Neural progenitor cell (in vitro differentiated cells): Measurements from ENCODE around the gene RNASE9. TPM values are rescaled to one million over a fixed set of nuclear protein-coding genes. Genes with fewer than 3 reads are reported as not detected.

Experiments used
- DNase-seq: peaks from one replicate; pipeline ENCODE4 v3.0.0-alpha.2; 2016; ENCODE audit warnings: low spot score
- H2AFZ ChIP-seq: fragments of 200-600 bp; sonication (generic); replicated peaks from 2 replicates; pipeline ENCODE4 v1.6.1; 2016; ENCODE audit warnings: antibody characterized with exemption
- H3F3A ChIP-seq: fragments of 200-600 bp; sonication (generic); 2 replicates; pipeline ENCODE4 v1.6.1; 2016; ENCODE audit warnings: antibody characterized with exemption, low read depth
- H3K27ac ChIP-seq: fragments of 200-600 bp; sonication (generic); 2 replicates; pipeline ENCODE4 v1.5.1; 2016; ENCODE audit warnings: mild to moderate bottlenecking
- H3K27me3 ChIP-seq: fragments of 200-600 bp; sonication (generic); 2 replicates; pipeline ENCODE4 v1.6.1; 2016; ENCODE audit warnings: mild to moderate bottlenecking, moderate library complexity
- H3K36me3 ChIP-seq: fragments of 200-600 bp; sonication (generic); 2 replicates; pipeline ENCODE4 v1.5.1; 2016
- H3K4me1 ChIP-seq: fragments of 200-600 bp; sonication (generic); 2 replicates; pipeline ENCODE4 v1.6.1; 2016; ENCODE audit warnings: mixed run types
- H3K4me2 ChIP-seq: fragments of 200-600 bp; sonication (generic); 2 replicates; pipeline ENCODE4 v1.6.1; 2016
- H3K4me3 ChIP-seq: fragments of 200-600 bp; sonication (generic); 2 replicates; pipeline ENCODE4 v1.5.1; 2016
- H3K79me2 ChIP-seq: fragments of 200-600 bp; sonication (generic); 2 replicates; pipeline ENCODE4 v1.6.1; 2016; ENCODE audit warnings: low read depth
- H3K9ac ChIP-seq: fragments of 200-600 bp; sonication (generic); 2 replicates; pipeline ENCODE4 v1.6.1; 2016
- H3K9me3 ChIP-seq: fragments of 200-600 bp; sonication (generic); 2 replicates; pipeline ENCODE4 v1.5.1; 2016; ENCODE audit warnings: low read depth
- H4K20me1 ChIP-seq: fragments of 200-600 bp; sonication (generic); 2 replicates; pipeline ENCODE4 v1.6.1; 2016; ENCODE audit warnings: low read depth
- H3K27ac Mint-ChIP-seq: 3 replicates; pipeline ENCODE4 v1.8.0; 2021; ENCODE audit warnings: mixed read lengths
- H3K27me3 Mint-ChIP-seq: 2 replicates; pipeline ENCODE4 v1.8.0; 2022; ENCODE audit warnings: low read depth, mild to moderate bottlenecking, inconsistent platforms, moderate library complexity, mixed read lengths; ENCODE audit not compliant: insufficient read depth
- H3K36me3 Mint-ChIP-seq: 3 replicates; pipeline ENCODE4 v1.8.0; 2021; ENCODE audit warnings: mixed read lengths
- H3K4me1 Mint-ChIP-seq: 3 replicates; pipeline ENCODE4 v1.8.0; 2021; ENCODE audit warnings: mixed read lengths
- H3K4me3 Mint-ChIP-seq: 3 replicates; pipeline ENCODE4 v1.8.0; 2021; ENCODE audit warnings: mild to moderate bottlenecking, moderate library complexity, mixed read lengths
- H3K9me3 Mint-ChIP-seq: 3 replicates; pipeline ENCODE4 v1.8.0; 2020; ENCODE audit warnings: mixed read lengths
- EZH2 ChIP-seq: fragments of 200-600 bp; sonication (generic); IDR thresholded peaks from 2 replicates; pipeline ENCODE4 v1.6.1; 2017; ENCODE audit warnings: antibody characterized with exemption, mild to moderate bottlenecking, moderate library complexity
- EZH2phosphoT487 ChIP-seq: fragments of 200-600 bp; sonication (generic); IDR thresholded peaks from 2 replicates; pipeline ENCODE4 v1.6.1; 2017; ENCODE audit warnings: antibody characterized with exemption
- total RNA-seq: library from RNA; depleted of rRNA; stranded (reverse); fragments of >200 nt; gene quantifications from 2 replicates; pipeline ENCODE4 v1.2.3, GENCODE V29; 2015; ENCODE audit warnings: low replicate concordance
- TF ChIP-seq, protein P1 (sequence below): fragments of 200-600 bp; sonication (generic); IDR thresholded peaks from 2 replicates; pipeline ENCODE4 v1.5.1; 2017; ENCODE audit warnings: antibody characterized with exemption, mild to moderate bottlenecking

RNASE9 gene
- total RNA-seq, 1 donor from 2014 or later: not detected

GRCh38 chr14:20551606-20552005 lies 9.2 kb downstream of the RNASE9 start:
- Histone ChIP-seq H3K27ac (no peak overlapping the region), H3K4me3 (no peak overlapping the region), H3K4me2 (no peak overlapping the region), H4K20me1 (no peaks in the 10 kb centered on the region), H3K9ac (no peak overlapping the region), H3K36me3 (no peaks in the 10 kb centered on the region), H3K9me3 (no peaks in the 10 kb centered on the region), H3F3A (no peaks in the 10 kb centered on the region), H2AFZ (no peak overlapping the region), H3K27me3 (no peaks in the 10 kb centered on the region), H3K79me2 (no peaks in the 10 kb centered on the region), H3K4me1 (no peaks in the 10 kb centered on the region)
- Mint-ChIP-seq H3K36me3 (no peaks in the 10 kb centered on the region), H3K27ac (no peak overlapping the region), H3K27me3 (peaks cover 2% of the 10 kb centered on the region), H3K4me3 (no peak overlapping the region), H3K9me3 (no peaks in the 10 kb centered on the region), H3K4me1 (no peaks in the 10 kb centered on the region)
- DNase-seq: no peak
- no peak for TF ChIP-seq EZH2
- no peak for TF ChIP-seq EZH2phosphoT487
- TF ChIP-seq, protein P1, sequence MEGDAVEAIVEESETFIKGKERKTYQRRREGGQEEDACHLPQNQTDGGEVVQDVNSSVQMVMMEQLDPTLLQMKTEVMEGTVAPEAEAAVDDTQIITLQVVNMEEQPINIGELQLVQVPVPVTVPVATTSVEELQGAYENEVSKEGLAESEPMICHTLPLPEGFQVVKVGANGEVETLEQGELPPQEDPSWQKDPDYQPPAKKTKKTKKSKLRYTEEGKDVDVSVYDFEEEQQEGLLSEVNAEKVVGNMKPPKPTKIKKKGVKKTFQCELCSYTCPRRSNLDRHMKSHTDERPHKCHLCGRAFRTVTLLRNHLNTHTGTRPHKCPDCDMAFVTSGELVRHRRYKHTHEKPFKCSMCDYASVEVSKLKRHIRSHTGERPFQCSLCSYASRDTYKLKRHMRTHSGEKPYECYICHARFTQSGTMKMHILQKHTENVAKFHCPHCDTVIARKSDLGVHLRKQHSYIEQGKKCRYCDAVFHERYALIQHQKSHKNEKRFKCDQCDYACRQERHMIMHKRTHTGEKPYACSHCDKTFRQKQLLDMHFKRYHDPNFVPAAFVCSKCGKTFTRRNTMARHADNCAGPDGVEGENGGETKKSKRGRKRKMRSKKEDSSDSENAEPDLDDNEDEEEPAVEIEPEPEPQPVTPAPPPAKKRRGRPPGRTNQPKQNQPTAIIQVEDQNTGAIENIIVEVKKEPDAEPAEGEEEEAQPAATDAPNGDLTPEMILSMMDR: no peak

DNA sequence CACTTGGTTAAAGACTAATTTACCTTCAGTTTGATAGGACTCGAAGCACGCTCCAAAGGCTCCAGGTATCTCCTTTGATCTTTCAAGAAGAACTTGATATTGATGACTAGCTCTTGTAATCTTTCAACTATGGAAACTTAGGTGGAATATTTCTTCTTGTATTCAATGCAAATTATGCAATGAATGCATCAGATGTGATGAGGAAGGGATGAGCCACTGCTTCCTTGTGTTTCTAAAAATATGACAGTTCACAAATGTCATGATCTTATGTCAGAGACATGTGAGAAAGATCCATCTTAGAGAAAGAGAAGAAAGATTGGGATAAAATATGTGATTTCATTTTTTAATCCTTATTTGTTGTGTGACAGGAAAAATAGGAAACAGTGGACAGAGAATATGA lies 9.9 kb downstream of the RNASE9 start:
- DNase-seq: no peak
- Histone ChIP-seq H3K4me1 (no peaks in the 10 kb centered on the region), H3K36me3 (no peaks in the 10 kb centered on the region), H3K4me2 (no peak overlapping the region), H3K9ac (no peak overlapping the region), H3K9me3 (no peaks in the 10 kb centered on the region), H3K27me3 (no peaks in the 10 kb centered on the region), H3F3A (no peaks in the 10 kb centered on the region), H3K27ac (no peak overlapping the region), H4K20me1 (no peaks in the 10 kb centered on the region), H2AFZ (no peak overlapping the region), H3K79me2 (no peaks in the 10 kb centered on the region), H3K4me3 (no peak overlapping the region)
- H3K27me3 Mint-ChIP-seq: peaks cover 2% of the 10 kb centered on the region
- no peaks in the 10 kb centered on the region for H3K4me1 Mint-ChIP-seq
- H3K4me3 Mint-ChIP-seq: no peak overlapping the region
- no peaks in the 10 kb centered on the region for H3K9me3 Mint-ChIP-seq
- TF ChIP-seq, protein P1: no peak
- TF ChIP-seq EZH2 (no peak), EZH2phosphoT487 (no peak)
- H3K36me3 Mint-ChIP-seq: no peaks in the 10 kb centered on the region
- H3K27ac Mint-ChIP-seq: no peak overlapping the region

DNA sequence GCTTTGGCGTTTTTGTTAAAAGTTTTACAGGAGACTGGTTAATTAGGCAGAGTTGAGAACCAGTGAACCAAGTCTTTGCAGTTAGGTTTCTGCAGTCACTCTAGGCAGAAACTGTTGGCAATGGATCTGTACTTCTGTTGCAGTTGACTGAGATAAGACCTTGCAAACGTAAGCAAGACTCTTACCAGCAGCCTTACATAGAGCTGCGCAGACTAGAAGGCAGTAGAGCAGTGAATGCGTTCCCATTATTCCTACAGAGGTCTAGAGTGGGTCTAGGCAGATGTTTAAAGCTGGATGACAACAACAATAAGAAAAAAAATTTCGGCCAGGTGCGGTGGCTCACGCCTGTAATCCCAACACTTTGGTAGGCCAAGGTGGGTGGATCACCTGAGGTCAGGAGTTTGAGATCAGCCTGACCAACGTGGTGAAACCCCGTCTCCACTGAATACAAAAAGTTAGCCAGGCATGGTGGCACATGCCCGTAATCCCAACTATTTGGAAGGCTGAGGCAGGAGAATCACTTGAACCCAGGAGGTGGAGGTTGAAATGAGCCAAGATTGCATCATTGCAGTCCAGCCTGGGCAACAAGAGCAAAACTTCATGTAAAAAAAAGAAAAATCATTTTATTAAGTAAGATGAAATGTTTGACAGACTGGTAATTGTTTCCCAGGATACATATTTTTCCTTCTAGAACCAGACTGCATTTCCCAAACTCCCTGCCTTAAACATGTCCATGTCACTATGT lies 12.3 kb downstream of the RNASE9 start:
- DNase-seq: no peak
- no peak overlapping the region for H3K27ac Mint-ChIP-seq
- no peaks in the 10 kb centered on the region for H3F3A ChIP-seq
- H4K20me1 ChIP-seq: no peaks in the 10 kb centered on the region
- no peaks in the 10 kb centered on the region for H3K36me3 ChIP-seq
- no peak overlapping the region for H3K9ac ChIP-seq
- H3K4me3 Mint-ChIP-seq: no peak overlapping the region
- TF ChIP-seq EZH2: no peak
- TF ChIP-seq, protein P1: no peak
- no peak for TF ChIP-seq EZH2phosphoT487
- no peaks in the 10 kb centered on the region for H3K4me1 Mint-ChIP-seq
- H3K79me2 ChIP-seq: no peaks in the 10 kb centered on the region
- no peak overlapping the region for H3K4me3 ChIP-seq
- H3K36me3 Mint-ChIP-seq: no peaks in the 10 kb centered on the region
- H3K27me3 Mint-ChIP-seq: peaks cover 2% of the 10 kb centered on the region
- H3K4me1 ChIP-seq: no peaks in the 10 kb centered on the region
- H3K4me2 ChIP-seq: no peak overlapping the region
- no peaks in the 10 kb centered on the region for H3K9me3 Mint-ChIP-seq
- H3K9me3 ChIP-seq: no peaks in the 10 kb centered on the region
- no peak overlapping the region for H2AFZ ChIP-seq
- no peak overlapping the region for H3K27ac ChIP-seq
- no peaks in the 10 kb centered on the region for H3K27me3 ChIP-seq
